ENCODE results near the gene PLCB4. TPM values are rescaled to one million over a fixed set of nuclear protein-coding genes. Genes with fewer than 3 reads are reported as not detected.
A peak's percentile ranks its signal among the peaks of the same experiment; 100 is the strongest.

PLCB4 gene
- polyA plus RNA-seq, 1 of the 3 experiments (the other 2 are of a cell fraction) = 5.5 TPM

GRCh38 chr20:9081423-9081966, 12.6 kb downstream of the PLCB4 start (continued):
- TF ChIP-seq RCOR1 (IDR thresholded peaks at IDR 0.05; ENCODE audit: low read length) = no peak
- no peak for TF ChIP-seq NRF1 (IDR thresholded peaks at IDR 0.05; ENCODE audit: low read depth, low read length)
- TF ChIP-seq CHD2 (IDR thresholded peaks at IDR 0.05; ENCODE audit: low read length, partially characterized antibody) = no peak

- no peak overlapping the region for H3K4me2 ChIP-seq
- no peak overlapping the region for H3K9ac ChIP-seq
- no peaks in the 10 kb centered on the region for H4K20me1 ChIP-seq (ENCODE audit: insufficient read depth)
- H3F3A ChIP-seq (replicated peaks; ENCODE audit: insufficient read depth) = no peaks in the 10 kb centered on the region
- no peaks in the 10 kb centered on the region for H3K36me3 ChIP-seq (replicated peaks in 1 of 2; ENCODE audit: control insufficient read depth in 1 of 2, insufficient read depth in 2 of 2, low read length in 1 of 2)
- H3K9me3 ChIP-seq = no peaks in the 10 kb centered on the region
- TF ChIP-seq YY1 (IDR thresholded peaks at IDR 0.05; ENCODE audit: low read depth) (no peak), JUND (IDR thresholded peaks at IDR 0.05) (no peak), FOSL2 (IDR thresholded peaks at IDR 0.05; ENCODE audit: borderline replicate concordance, low read depth) (no peak), GABPA (IDR thresholded peaks at IDR 0.05; ENCODE audit: low read depth) (no peak)
- ChIA-PET POLR2A (no interaction called here), CTCF (no interaction called here)
- H2AFZ ChIP-seq (ENCODE audit: low read depth) = no peak overlapping the region
- peaks cover 0 to 8% of the 10 kb centered on the region in 2 experiments; a peak in 2 of 4 replicates for H3K4me1 ChIP-seq (ENCODE audit: control insufficient read depth in 1 of 2, insufficient read depth in 2 of 2, low read depth in 1 of 2, low read length in 1 of 2)
- no peak overlapping the region for H3K4me3 ChIP-seq (ENCODE audit: low read depth in 2 of 2, low read length in 1 of 2)
- H3K9me2 ChIP-seq = no peaks in the 10 kb centered on the region
- no peaks in the 10 kb centered on the region for H3K27me3 ChIP-seq (ENCODE audit: insufficient read depth)
- H3K27ac ChIP-seq (ENCODE audit: low read depth in 2 of 2, low read length in 1 of 2) = no peak overlapping the region
- DNase-seq = no peak
- no peaks in the 10 kb centered on the region; the same call in 1 of the 2 replicates for H3K79me2 ChIP-seq (ENCODE audit: insufficient read depth)
Observed at GRCh38 chr20:9082741-9083140, 13.9 kb downstream of the PLCB4 start.

DNA sequence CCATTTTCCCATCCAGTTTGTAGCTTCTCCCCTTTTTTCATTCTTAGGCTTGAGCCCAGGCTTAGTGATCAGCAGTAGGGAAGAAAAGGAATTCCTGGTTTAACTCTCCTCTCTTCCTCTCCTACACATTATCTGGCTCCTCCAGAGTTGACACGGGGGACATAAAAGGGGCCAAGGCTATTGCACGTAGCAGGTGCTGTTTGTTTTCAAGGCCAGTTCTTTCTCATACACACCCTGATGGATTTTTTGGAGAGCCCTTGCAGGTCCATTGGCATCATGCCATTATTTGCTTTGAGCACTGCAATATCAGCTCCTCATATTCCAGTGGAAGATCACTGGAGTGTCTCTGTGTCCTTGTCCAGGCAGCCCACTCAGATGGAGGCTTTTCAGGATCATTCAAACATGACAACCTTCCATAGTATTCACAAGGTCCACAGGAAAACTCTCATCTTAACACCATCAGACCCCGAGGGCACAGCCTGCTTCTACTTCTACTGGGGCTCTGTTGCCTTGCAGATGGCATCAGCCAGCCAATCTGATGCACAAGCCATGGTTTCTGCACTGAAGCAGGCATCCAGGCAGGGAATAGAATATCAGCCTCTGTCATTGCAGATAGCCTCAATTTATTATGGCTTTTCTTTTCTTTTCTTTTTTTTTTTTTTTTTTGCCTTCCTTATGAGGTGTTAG, 18.8 kb downstream of the PLCB4 start:
- no peaks in the 10 kb centered on the region for H3K9me2 ChIP-seq
- peak; percentile 79 for TF ChIP-seq RCOR1 (IDR thresholded peaks at IDR 0.05; ENCODE audit: low read length)
- no peak for TF ChIP-seq RXRA (IDR thresholded peaks at IDR 0.05; ENCODE audit: borderline replicate concordance, low read depth)
- TF ChIP-seq MXI1 (IDR thresholded peaks at IDR 0.05; ENCODE audit: low read depth, low read length) = peak; percentile 65; the same call in 1 of the 2 replicates
- TF ChIP-seq MEF2A (IDR thresholded peaks at IDR 0.05; ENCODE audit: borderline replicate concordance, low read depth) = no peak
- peak in 1 of 2 experiments; percentile 69; a peak in 2 of 4 replicates for TF ChIP-seq EP300 (IDR thresholded peaks at IDR 0.05; ENCODE audit: borderline replicate concordance in 1 of 2, low read depth in 1 of 2, low read length in 1 of 2)
- peak; percentile 91 for TF ChIP-seq GATA2 (CRISPR knock-in tag; IDR thresholded peaks at IDR 0.05)
- CTCF ChIA-PET = interaction anchor here (1.2 to 1.7 kb wide), 2 partner anchors 8 to 234 kb away, joined by 4 read pairs; no protein-coding TSS in a partner anchor
- H3K9me3 ChIP-seq = no peaks in the 10 kb centered on the region
- no peaks in the 10 kb centered on the region for H4K20me1 ChIP-seq (ENCODE audit: insufficient read depth)
- peaks cover 5 to 10% of the 10 kb centered on the region in 2 experiments for H3K4me1 ChIP-seq (ENCODE audit: control insufficient read depth in 1 of 2, insufficient read depth in 2 of 2, low read depth in 1 of 2, low read length in 1 of 2)
- H3K27ac ChIP-seq (ENCODE audit: low read depth in 2 of 2, low read length in 1 of 2) = peak overlapping the region in 1 of 2 experiments; percentile 53; a peak in 2 of 4 replicates
- 65% methylated on average over 3 of the region's 3 CpGs for WGBS (ENCODE audit: low lambda C conversion rate)
- H3K4me3 ChIP-seq (ENCODE audit: low read depth in 2 of 2, low read length in 1 of 2) = no peak overlapping the region
- no peak overlapping the region for H3K9ac ChIP-seq
- H3K27me3 ChIP-seq (ENCODE audit: insufficient read depth) = no peaks in the 10 kb centered on the region
- POLR2A ChIA-PET = no interaction called here
- H3K4me2 ChIP-seq = no peak overlapping the region
- DNase-seq = peak; percentile 56
- H2AFZ ChIP-seq (ENCODE audit: low read depth) = no peak overlapping the region
- no peaks in the 10 kb centered on the region for H3F3A ChIP-seq (replicated peaks; ENCODE audit: insufficient read depth)
- peaks cover 8% of the 10 kb centered on the region; the same call in 1 of the 2 replicates for H3K79me2 ChIP-seq (ENCODE audit: insufficient read depth)
- no peaks in the 10 kb centered on the region for H3K36me3 ChIP-seq (replicated peaks in 1 of 2; ENCODE audit: control insufficient read depth in 1 of 2, insufficient read depth in 2 of 2, low read length in 1 of 2)

All from SK-N-SH (cell line).